Astrocyte of the spinal cord (primary cell): ENCODE results near the gene FSTL1.

ENCODE experiments used
- DNase-seq: peaks from one replicate; pipeline ENCODE4 v3.0.0; 2011; ENCODE audit warnings: low read depth, low spot score
- H3K4me3 ChIP-seq: 2 replicates; pipeline ENCODE4 v1.5.1; 2011; ENCODE audit warnings: low read depth, mild to moderate bottlenecking, low read length, moderate library complexity
- CTCF ChIP-seq: IDR thresholded peaks from 2 replicates; pipeline ENCODE4 v1.5.1; 2012; ENCODE audit warnings: low read depth, mild to moderate bottlenecking, low read length, inconsistent platforms
- in situ Hi-C: cut with HindIII; loops from 2 replicates; pipeline ENCODE4 v1.10.0; 2017; ENCODE audit warnings: low sequenced_read_pairs

FSTL1 gene

DNA sequence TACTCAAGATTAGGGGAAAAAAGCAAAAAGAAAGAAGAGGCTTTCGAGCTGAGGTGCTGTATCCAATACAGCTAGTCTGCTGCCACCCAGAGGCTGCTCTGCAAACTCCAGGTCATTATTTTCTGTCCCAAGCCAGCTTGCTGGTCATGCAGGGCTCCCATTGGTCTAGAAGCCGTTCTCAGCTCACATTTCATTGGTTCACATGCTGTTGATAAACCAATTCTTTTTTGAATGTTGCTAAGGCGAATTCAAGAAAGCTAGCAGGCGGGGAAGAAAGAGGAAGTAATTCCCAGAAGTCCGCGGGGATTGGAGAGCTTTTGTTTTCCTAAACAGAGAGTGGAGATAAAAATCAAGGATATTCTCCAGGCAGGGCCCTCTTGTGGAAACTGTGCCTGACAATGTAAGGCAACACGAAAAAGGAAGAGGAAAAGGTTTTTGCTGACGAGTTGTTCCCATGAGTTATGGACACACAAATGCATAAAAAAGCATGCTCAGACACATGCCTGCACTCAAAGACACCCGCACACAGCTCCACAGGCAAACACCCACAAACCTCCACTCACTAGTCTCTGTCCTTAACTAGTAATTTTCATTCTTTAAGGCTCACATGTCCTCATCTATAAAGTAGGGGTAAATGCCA is 33.4 kb downstream of the FSTL1 start:
- H3K4me3 ChIP-seq: no peak overlapping the region
- in situ Hi-C loops: no loop called here
- peak; percentile 80 for TF ChIP-seq CTCF
- DNase-seq: peak; percentile 99

DNA sequence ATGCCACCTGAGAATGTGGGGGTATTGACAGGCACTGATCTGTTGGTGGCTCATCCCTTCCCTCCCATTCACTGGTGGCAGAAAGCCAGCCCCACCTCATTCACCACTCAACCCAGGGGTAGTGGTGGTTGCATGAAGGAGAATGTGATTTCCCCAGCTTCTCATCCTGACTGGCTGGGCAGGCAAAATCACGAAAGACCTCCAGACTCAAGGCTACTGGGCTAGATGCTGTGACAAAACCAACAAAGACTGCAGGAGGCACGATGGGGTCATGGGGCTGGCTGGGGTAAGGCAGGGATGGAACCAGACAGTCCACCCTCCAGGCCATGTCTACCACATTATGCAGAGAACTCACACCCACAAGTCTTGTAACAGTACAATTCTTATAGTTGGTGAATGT is 33.9 kb downstream of the FSTL1 start:
- H3K4me3 ChIP-seq: no peak overlapping the region
- in situ Hi-C loops: no loop called here
- DNase-seq: no peak
- no peak for TF ChIP-seq CTCF

- no peak for TF ChIP-seq CTCF
- in situ Hi-C loops: no loop called here
- no peak for DNase-seq
- no peak overlapping the region for H3K4me3 ChIP-seq
Observed at GRCh38 chr3:120415756-120416155, 35.0 kb downstream of the FSTL1 start.

DNA sequence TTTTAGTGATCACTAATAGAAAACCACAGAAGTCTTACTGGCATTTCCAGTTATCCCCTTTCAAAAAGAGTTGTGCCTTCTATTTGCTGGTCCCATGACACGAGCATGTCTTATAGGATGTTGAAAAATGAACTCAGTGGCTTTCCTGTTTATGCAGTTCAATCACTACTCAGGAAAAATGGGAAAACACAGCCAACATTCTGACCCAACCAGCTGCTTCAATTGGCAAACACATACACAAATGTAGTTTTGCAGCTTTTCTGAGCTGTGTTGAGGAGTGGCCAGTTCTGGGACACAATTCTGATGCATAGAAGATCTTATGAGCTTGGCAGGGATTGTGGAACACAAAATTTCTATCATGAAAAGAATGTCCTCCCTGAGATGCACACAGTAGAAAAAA is 40.3 kb downstream of the FSTL1 start:
- no peak overlapping the region for H3K4me3 ChIP-seq
- no peak for DNase-seq
- in situ Hi-C loops: no loop called here
- TF ChIP-seq CTCF: no peak

GRCh38 chr3:120410116-120410515 is 40.7 kb downstream of the FSTL1 start:
- DNase-seq: no peak
- no peak for TF ChIP-seq CTCF

GRCh38 chr3:120407508-120408287 is 43.1 kb downstream of the FSTL1 start:
- no peak for DNase-seq
- in situ Hi-C loops: no loop called here
- no peak for TF ChIP-seq CTCF
- H3K4me3 ChIP-seq: no peak overlapping the region

More at GRCh38 chr3:120410116-120410515, 40.7 kb downstream of the FSTL1 start:
- in situ Hi-C loops: no loop called here
- H3K4me3 ChIP-seq: no peak overlapping the region
